A549 treated with Mapracorat at 1 μM for 4 hours (cell line): ENCODE results near the gene METTL3. TPM values are rescaled to one million over a fixed set of nuclear protein-coding genes. Genes with fewer than 3 reads are reported as not detected.

Source experiments
- total RNA-seq: library from RNA; stranded (reverse); fragments of 200-300 nt; extraction: Qiagen RNA extraction; gene quantifications from 5 replicates; pipeline ENCODE4 v1.2.3, GENCODE V29; 2022

The METTL3 gene
- total RNA-seq, result 40.4 to 50.3 TPM (median 46.9 TPM) in 5 replicates

GRCh38 chr14:21510735-21511657 lies at the start of gene METTL3:
TSS of gene METTL3 (minus strand) at chr14:21511340. CDS start at chr14:21511223, 117 bp downstream.

GRCh38 chr14:21525962-21526671 lies 15.0 kb upstream of the METTL3 start, which contains the start of gene SALL2:
TSS of gene SALL2 (minus strand) at chr14:21526346. CDS start at chr14:21526127, 219 bp downstream.

GRCh38 chr14:21476925-21477681 lies 34.0 kb downstream of the METTL3 start, which contains the start of the genes RAB2B and TOX4:
TSS of gene RAB2B (minus strand) at chr14:21476959. CDS start at chr14:21476872, 87 bp downstream.
TSS of gene TOX4 (plus strand) at chr14:21477195. CDS start at chr14:21477279, 84 bp downstream.

GRCh38 chr14:21455912-21456667 lies 55.0 kb downstream of the METTL3 start, which contains the start of gene CHD8:
TSS of gene CHD8 (minus strand) at chr14:21456123. CDS start at chr14:21431643, 24,480 bp downstream.

Other genes starting within 250 kb of the METTL3 start
- 783 to 949 TPM (median 796 TPM) in 5 replicates for gene HNRNPC, start 241.9 kb downstream of the METTL3 start, total RNA-seq
- 0.10 to 0.45 TPM (median 0.26 TPM) in 5 replicates for gene RPGRIP1, start 231.3 kb downstream of the METTL3 start, total RNA-seq
- 94.7 to 109 TPM (median 99.1 TPM) in 5 replicates for gene SUPT16H, start 127.3 kb downstream of the METTL3 start, total RNA-seq
- 37.0 to 41.9 TPM (median 37.9 TPM) in 5 replicates for gene CHD8, start 55.2 kb downstream of the METTL3 start, total RNA-seq
- 10.2 to 13.5 TPM (median 11.6 TPM) in 5 replicates for gene RAB2B, start 34.4 kb downstream of the METTL3 start, total RNA-seq
- 51.9 to 69.5 TPM (median 63.7 TPM) in 5 replicates for gene TOX4, start 34.1 kb downstream of the METTL3 start, total RNA-seq
- gene SALL2, start 15.0 kb upstream of the METTL3 start, total RNA-seq, result 0.50 to 1.0 TPM (median 0.73 TPM) in 5 replicates
- not detected in 5 replicates for gene OR10G3, start 68.7 kb upstream of the METTL3 start, total RNA-seq
- not detected in 5 replicates for gene OR10G2, start 123.6 kb upstream of the METTL3 start, total RNA-seq
- not detected in 5 replicates for gene OR4E2, start 142.5 kb upstream of the METTL3 start, total RNA-seq
- gene OR4E1, start 162.5 kb upstream of the METTL3 start, total RNA-seq, result not detected in 5 replicates